NCI-H2029 (cell line): ENCODE measurements around the gene PDE11A.

Experiments used
- DNase-seq: peaks from one replicate; lab custom pipeline; 2025; lab: John Stamatoyannopoulos, UW

PDE11A gene

DNA sequence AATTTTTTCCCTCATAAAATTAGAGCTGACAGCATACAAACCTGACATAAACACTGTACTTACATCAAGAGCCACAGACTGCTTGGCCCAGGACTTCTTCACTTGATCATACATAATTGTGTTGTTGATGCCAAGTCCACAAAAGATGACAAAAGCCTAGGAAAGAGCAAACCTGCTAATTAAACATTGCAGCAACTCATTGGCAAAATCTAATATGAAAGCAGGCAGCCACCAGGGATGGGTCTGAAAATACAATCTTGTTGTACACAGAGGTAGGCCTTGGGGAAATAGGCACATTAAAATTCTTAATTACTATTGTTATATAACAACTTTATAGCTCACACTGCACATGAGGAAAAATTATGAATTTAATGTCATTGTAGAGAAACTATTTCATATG, 255.8 kb downstream of the PDE11A start:
- DNase-seq, result peak; percentile 58

DNA sequence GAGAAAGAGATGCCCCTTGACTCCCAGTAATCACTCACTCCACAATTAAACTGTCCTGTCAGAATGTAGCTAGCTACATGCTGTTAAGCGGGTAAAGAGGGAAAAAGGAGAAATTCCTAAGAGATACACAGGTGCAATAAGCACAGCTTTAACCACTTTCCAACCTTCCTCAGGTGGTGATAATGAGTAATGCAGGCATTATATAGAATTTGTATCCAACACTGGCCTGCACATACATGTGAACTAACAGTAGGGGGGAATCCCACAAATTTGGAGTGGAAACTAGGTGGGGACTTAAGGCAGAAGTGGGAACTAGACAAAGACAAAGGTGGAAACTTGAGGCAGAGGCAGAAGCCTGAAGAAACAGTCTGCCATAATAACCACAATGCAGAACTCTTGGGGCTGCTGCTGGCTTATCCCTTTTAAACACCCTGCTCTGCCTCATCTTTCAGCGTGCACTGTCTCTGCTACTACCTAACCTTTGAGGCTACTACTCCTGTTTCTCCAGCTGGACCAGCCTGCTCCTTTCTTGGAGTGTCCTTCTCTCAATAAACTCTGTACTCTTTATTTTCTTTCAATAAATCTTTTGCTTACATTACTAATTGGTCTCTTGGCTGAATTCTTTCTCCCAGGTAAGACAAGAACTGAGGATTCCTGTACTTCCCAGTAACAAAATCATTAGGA, 259.7 kb downstream of the PDE11A start:
- DNase-seq, result no peak

- no peak for DNase-seq
Observed at GRCh38 chr2:177810906-177811305, 261.7 kb downstream of the PDE11A start.

GRCh38 chr2:177808984-177809809, 263.4 kb downstream of the PDE11A start:
- no peak for DNase-seq

GRCh38 chr2:177806025-177806424, 266.6 kb downstream of the PDE11A start:
- no peak for DNase-seq

DNA sequence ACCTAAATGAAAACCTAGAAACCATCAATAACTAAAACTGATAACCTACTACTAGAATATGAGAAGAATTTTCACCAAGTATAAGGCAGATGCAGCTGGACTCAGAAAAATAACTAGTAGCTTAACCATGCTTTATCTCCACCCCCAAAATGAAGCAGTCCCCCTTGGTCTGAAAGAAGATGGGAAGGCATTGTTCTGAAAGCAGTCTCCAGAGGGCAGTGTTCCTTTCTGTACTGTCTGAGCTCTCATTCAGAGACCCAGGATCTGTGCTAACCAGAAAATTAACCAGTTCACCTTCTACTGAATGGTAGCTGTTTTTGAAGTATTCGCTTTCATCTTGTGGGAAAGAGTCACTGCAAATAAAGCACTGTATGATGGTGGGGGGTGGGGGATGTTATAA, 273.0 kb downstream of the PDE11A start:
- peak; percentile 21 for DNase-seq

DNA sequence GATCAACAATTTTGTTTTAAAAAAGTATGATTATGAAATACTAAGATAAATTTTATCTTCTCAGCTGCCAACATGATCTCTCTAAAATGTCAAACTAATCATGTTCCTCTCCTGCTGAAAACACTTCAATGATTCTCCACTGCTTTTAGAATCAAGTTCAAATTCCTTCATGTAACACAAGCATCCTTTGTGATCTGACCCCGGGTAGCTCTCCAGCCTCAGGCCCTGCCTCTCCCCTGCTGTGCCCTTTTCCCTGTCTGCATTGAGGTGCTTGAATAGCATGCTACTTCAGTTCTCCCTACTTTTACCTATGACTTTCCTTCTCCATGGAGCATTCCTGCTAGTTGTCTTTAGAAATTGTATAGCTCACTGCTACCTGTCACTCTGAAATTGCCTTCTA, 274.8 kb downstream of the PDE11A start:
- no peak for DNase-seq

GRCh38 chr2:177796654-177797415, 275.7 kb downstream of the PDE11A start:
- no peak for DNase-seq

DNA sequence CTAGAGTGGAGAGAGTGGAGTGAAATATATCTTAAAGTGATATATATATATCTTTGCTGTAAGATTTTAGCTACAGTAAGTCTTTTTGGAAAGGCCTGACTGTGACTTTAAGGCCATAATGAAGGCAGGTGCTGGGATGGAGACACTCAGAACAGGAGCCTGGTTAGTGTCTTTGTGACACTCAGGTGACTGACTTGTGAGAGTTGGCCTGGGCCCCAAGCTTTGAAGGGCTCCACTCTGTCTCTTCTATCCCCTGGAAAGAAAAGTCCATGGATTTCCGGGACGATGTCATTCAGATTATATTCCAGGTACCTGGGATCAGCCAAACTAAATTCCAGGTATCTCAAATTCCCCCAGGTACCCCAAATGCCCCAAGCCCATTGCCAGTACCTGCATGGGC, 276.6 kb downstream of the PDE11A start:
- DNase-seq, result no peak

GRCh38 chr2:177785143-177785542, 287.4 kb downstream of the PDE11A start:
- peak; percentile 64 for DNase-seq

GRCh38 chr2:177784745-177785067, 287.9 kb downstream of the PDE11A start:
- DNase-seq, result no peak

DNA sequence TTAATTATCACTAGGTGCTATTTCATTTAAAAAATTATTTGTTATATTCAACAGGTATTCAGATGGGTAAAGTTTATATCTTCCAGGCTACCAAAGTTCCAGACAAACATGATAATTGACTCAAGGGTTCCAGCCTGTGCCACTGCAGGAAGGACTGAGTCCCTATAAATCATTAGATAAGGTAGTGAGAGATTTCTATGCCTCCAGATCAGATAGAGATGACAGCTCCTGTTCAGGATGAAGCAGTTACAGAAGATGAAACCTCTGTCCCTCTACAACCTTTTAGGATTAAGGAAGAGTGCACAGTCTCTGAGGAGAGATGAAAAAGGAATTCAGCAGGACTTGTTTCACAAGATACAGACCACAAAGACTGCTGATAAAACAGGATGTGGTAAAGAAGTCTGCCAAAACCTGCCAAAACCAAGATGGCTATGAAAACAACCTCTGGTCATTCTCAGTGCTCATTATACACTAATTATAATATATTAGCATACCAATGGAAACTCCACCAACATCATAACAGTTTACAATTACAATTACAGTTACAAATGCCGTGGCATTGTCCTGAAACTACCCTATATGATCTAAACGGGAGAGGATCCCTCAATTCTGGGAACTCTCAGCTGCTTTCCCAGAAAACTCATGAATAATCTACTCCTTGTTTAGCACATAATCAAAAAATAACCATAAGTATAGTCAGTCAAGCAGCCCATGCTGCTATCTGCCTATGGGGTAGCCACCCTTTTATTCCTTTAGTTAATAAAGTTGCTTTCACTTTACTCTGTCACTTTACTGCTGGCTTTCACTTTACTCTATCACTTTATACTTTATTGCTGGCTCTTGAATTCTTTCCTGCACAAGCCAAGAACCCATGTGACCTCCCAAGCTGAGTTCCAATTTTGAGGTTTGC, 288.5 kb downstream of the PDE11A start:
- DNase-seq, result peak; percentile 84

- DNase-seq, result no peak
Observed at GRCh38 chr2:177783091-177783490, 289.5 kb downstream of the PDE11A start.

GRCh38 chr2:177782613-177783012, 290.0 kb downstream of the PDE11A start:
- no peak for DNase-seq

- DNase-seq, result no peak
Observed at GRCh38 chr2:177778472-177778871, 294.1 kb downstream of the PDE11A start.

DNA sequence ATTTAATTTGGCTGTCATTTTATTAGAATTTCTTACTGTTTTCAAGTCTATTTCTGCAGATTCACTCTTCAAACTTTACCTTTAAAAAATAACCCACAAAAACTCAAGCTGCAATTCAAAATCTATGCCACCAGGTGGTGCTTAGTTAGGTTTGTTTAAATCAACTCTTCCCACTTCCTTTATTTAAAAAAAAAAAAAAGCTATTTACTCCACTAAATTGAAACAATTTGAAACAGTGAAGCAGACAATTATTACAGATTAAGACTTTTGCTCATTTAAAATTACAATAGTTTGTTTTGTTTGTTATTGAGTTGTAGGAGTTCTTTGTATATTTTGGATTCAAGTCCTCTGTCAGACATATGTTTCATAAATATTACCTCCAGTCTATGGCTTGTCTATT, 300.0 kb downstream of the PDE11A start:
- no peak for DNase-seq

DNA sequence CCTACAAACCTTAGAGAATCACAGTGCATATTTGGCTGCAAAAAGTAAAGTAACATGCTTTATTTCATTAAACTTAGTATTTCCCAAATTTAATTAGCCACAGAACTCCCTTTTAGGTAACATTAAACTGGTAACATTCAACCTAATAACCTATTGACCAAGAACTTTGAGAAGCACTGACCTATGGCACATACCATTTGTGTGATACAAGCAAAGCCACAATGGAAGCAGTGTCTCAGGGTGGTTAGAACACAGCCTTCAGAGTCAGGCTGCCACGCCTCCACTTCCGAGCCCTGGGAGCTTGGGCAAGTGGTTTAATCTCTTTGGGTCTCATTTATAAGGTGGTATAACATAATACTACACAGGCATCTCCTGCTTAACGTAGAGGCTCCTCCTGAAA, 301.4 kb downstream of the PDE11A start:
- no peak for DNase-seq

GRCh38 chr2:177767768-177768167, 304.8 kb downstream of the PDE11A start:
- no peak for DNase-seq

- no peak for DNase-seq
Observed at GRCh38 chr2:177765698-177766097, 306.9 kb downstream of the PDE11A start.

DNA sequence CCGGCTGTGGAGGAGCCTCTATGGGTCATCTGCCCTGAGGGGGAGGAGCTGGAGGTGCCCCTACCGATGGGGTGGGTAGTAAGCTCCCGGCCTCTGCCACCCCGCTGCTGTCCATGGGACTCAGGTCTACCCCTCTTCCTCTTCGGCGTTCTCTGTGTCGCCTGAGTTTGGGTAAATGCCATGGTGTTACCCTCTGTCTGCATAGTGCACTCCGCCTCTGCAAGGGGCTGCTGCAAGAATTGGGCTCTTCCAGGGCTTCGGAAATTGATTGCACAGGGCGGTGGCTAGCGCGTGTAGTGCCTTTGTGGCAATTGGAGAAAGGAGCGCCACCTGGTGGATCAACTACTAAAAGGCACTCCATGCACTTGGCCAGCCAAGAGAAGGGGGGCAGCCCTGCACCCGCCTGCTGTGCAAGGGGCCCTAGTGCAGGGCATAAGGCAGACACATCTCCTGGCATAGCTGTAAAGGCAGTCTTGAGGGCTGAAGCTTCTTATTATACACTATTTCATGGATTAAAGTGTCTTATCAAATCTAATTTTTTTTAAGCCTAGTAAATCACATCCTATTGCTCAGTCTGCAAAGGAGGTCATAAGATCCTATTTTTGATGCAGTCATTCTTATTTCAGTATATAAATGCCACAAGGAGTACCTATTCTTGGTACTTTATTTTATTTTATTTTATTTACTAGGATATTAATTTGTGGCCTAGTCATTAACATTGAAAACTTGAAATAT, 308.9 kb downstream of the PDE11A start:
- peak; percentile 59 for DNase-seq

- DNase-seq, result no peak
Observed at GRCh38 chr2:177759443-177759842, 313.1 kb downstream of the PDE11A start.
